Type B pancreatic cell (in vitro differentiated cells): Measurements from ENCODE around the gene CERS1. TPM values are rescaled to one million over a fixed set of nuclear protein-coding genes. Genes with fewer than 3 reads are reported as not detected.

Source experiments
- DNase-seq: peaks from one replicate; pipeline ENCODE4 v3.0.0; 2021; ENCODE audit warnings: mixed read lengths; ENCODE audit not compliant: unreplicated experiment; ENCODE audit errors: extremely low spot score
- H3K27ac Mint-ChIP-seq: 2 replicates; pipeline ENCODE4 v1.8.0; 2021; ENCODE audit warnings: mild to moderate bottlenecking, mixed read lengths
- H3K27me3 Mint-ChIP-seq: 2 replicates; pipeline ENCODE4 v1.8.0; 2021; ENCODE audit warnings: mixed read lengths
- H3K36me3 Mint-ChIP-seq: 2 replicates; pipeline ENCODE4 v1.8.0; 2021; ENCODE audit warnings: mixed read lengths
- H3K4me1 Mint-ChIP-seq: one replicate; pipeline ENCODE4 v1.8.0; 2021; ENCODE audit warnings: mixed read lengths; ENCODE audit not compliant: unreplicated experiment
- H3K4me3 Mint-ChIP-seq: 2 replicates; pipeline ENCODE4 v1.8.0; 2021; ENCODE audit warnings: mild to moderate bottlenecking, mixed read lengths
- H3K9me3 Mint-ChIP-seq: 2 replicates; pipeline ENCODE4 v1.8.0; 2021; ENCODE audit warnings: mixed read lengths
- total RNA-seq: library from RNA; stranded (reverse); gene quantifications from 2 replicates; pipeline ENCODE4 v1.2.1, GENCODE V29; 2021; ENCODE audit warnings: low replicate concordance
- TF ChIP-seq, protein P1 (sequence below): fragments of 200-600 bp; sonication (generic); conservative IDR thresholded peaks from 2 replicates; pipeline ENCODE4 v1.5.0; 2021; ENCODE audit warnings: antibody characterized with exemption, mild to moderate bottlenecking

Gene CERS1
- total RNA-seq, 1 donor from 2014 or later, result 14.8 TPM

DNA sequence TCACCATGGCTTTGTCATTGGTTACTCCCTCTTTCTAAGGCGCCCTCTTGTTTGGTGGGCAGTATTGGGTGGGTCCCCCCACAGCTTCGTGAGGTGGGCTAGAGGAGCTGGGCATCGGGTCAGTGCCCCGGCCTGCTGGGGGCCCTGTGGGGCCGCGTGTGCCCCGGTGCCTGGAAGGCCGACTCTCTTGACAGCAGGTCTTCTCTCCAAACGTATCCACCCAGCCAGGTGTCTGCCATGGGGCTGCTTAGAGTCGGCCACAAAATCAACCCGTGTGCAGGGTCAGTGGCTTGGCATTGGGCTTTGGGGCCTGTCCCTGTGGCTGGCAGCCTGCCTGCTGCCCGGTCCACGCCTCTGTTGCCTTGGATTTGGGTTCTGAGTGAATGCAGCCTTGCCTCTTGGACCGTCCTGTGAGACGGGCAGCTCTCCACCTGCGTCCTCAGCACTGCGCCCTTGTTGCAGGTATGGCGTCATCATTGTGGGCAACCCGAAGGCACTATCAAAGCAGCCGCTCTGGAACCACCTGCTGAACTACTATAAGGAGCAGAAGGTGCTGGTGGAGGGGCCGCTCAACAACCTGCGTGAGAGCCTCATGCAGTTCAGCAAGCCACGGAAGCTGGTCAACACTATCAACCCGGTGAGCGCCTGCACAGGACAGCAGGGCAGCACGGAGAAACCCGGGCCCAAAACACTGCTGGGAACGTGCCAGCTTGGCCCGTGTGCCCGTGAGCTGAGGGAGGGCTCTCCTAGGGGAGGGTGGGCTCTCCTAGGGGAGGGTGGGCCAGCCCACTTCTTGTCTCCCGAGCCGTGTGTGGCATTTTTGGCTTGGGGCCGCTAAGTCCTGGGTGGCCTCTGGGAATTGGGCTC lies 32.7 kb downstream of the CERS1 start:
- no peaks in the 10 kb centered on the region for H3K4me1 Mint-ChIP-seq
- TF ChIP-seq, protein P1, sequence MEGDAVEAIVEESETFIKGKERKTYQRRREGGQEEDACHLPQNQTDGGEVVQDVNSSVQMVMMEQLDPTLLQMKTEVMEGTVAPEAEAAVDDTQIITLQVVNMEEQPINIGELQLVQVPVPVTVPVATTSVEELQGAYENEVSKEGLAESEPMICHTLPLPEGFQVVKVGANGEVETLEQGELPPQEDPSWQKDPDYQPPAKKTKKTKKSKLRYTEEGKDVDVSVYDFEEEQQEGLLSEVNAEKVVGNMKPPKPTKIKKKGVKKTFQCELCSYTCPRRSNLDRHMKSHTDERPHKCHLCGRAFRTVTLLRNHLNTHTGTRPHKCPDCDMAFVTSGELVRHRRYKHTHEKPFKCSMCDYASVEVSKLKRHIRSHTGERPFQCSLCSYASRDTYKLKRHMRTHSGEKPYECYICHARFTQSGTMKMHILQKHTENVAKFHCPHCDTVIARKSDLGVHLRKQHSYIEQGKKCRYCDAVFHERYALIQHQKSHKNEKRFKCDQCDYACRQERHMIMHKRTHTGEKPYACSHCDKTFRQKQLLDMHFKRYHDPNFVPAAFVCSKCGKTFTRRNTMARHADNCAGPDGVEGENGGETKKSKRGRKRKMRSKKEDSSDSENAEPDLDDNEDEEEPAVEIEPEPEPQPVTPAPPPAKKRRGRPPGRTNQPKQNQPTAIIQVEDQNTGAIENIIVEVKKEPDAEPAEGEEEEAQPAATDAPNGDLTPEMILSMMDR, result no peak
- no peaks in the 10 kb centered on the region for H3K36me3 Mint-ChIP-seq
- no peaks in the 10 kb centered on the region for H3K27me3 Mint-ChIP-seq
- no peak overlapping the region for H3K4me3 Mint-ChIP-seq
- H3K27ac Mint-ChIP-seq, result no peak overlapping the region
- H3K9me3 Mint-ChIP-seq, result no peaks in the 10 kb centered on the region
- no peak for DNase-seq

DNA sequence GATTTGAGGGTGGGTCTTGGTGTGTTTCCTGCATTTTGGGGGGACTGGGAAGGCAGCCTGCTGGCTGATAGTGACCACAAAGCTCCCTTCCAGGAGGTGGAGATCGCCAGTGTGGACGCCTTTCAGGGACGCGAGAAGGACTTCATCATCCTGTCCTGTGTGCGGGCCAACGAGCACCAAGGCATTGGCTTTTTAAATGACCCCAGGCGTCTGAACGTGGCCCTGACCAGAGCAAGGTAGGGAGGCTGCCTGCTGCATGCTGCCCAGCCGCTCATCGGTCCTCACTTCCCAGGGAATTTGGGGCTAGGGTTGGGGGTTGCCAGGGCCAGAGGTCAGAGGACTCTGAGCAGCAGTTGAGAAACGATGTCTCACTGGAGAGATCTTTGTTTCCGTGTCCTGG lies 34.0 kb downstream of the CERS1 start:
- Mint-ChIP-seq H3K4me1 (no peaks in the 10 kb centered on the region), H3K27me3 (no peaks in the 10 kb centered on the region), H3K36me3 (no peaks in the 10 kb centered on the region), H3K4me3 (no peak overlapping the region), H3K9me3 (no peaks in the 10 kb centered on the region), H3K27ac (no peak overlapping the region)
- no peak for DNase-seq
- TF ChIP-seq, protein P1, result no peak

- no peaks in the 10 kb centered on the region for H3K27me3 Mint-ChIP-seq
- TF ChIP-seq, protein P1, result no peak
- H3K9me3 Mint-ChIP-seq, result no peaks in the 10 kb centered on the region
- no peaks in the 10 kb centered on the region for H3K36me3 Mint-ChIP-seq
- H3K4me1 Mint-ChIP-seq, result no peaks in the 10 kb centered on the region
- no peak overlapping the region for H3K27ac Mint-ChIP-seq
- no peak for DNase-seq
- H3K4me3 Mint-ChIP-seq, result no peak overlapping the region
Measured at GRCh38 chr19:18861235-18861634, 34.7 kb downstream of the CERS1 start.

GRCh38 chr19:18860725-18861124 lies 35.2 kb downstream of the CERS1 start:
- no peaks in the 10 kb centered on the region for H3K27me3 Mint-ChIP-seq
- no peak overlapping the region for H3K27ac Mint-ChIP-seq
- H3K9me3 Mint-ChIP-seq, result no peaks in the 10 kb centered on the region
- no peaks in the 10 kb centered on the region for H3K4me1 Mint-ChIP-seq
- H3K36me3 Mint-ChIP-seq, result no peaks in the 10 kb centered on the region
- no peak for DNase-seq
- no peak overlapping the region for H3K4me3 Mint-ChIP-seq
- TF ChIP-seq, protein P1, result no peak

- TF ChIP-seq, protein P1, result no peak
- no peaks in the 10 kb centered on the region for H3K36me3 Mint-ChIP-seq
- no peak overlapping the region for H3K27ac Mint-ChIP-seq
- H3K4me1 Mint-ChIP-seq, result no peaks in the 10 kb centered on the region
- H3K9me3 Mint-ChIP-seq, result no peaks in the 10 kb centered on the region
- no peak overlapping the region for H3K4me3 Mint-ChIP-seq
- no peaks in the 10 kb centered on the region for H3K27me3 Mint-ChIP-seq
- DNase-seq, result no peak
Measured at GRCh38 chr19:18860302-18860700, 35.7 kb downstream of the CERS1 start.
